Measurements from ENCODE around the gene COL17A1.

The COL17A1 gene

DNA sequence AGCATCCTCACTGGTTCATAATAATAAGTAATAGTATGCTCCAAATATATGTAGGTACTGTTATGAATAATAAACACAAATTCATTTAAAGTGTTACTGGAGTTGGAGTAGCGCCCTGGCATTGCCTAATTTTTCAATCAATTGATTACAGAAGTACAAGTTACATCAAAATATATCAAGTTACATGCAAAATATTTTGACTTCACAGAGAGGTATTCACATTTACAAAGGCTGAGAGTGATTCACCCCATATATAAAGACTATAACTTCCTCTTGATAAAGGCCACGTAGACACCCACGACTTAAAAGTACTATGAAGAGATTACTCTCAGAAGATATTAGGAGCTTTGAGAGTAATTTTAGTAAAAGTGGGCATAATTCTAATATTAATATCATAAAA is 13.6 kb upstream of the COL17A1 start:
- TF ChIP-seq, protein P1, sequence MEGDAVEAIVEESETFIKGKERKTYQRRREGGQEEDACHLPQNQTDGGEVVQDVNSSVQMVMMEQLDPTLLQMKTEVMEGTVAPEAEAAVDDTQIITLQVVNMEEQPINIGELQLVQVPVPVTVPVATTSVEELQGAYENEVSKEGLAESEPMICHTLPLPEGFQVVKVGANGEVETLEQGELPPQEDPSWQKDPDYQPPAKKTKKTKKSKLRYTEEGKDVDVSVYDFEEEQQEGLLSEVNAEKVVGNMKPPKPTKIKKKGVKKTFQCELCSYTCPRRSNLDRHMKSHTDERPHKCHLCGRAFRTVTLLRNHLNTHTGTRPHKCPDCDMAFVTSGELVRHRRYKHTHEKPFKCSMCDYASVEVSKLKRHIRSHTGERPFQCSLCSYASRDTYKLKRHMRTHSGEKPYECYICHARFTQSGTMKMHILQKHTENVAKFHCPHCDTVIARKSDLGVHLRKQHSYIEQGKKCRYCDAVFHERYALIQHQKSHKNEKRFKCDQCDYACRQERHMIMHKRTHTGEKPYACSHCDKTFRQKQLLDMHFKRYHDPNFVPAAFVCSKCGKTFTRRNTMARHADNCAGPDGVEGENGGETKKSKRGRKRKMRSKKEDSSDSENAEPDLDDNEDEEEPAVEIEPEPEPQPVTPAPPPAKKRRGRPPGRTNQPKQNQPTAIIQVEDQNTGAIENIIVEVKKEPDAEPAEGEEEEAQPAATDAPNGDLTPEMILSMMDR (IDR thresholded peaks at IDR 0.05; ENCODE audit: low read depth, low read length), result no peak
- DNase-seq (ENCODE audit: extremely low read depth, low read depth), result no peak

DNA sequence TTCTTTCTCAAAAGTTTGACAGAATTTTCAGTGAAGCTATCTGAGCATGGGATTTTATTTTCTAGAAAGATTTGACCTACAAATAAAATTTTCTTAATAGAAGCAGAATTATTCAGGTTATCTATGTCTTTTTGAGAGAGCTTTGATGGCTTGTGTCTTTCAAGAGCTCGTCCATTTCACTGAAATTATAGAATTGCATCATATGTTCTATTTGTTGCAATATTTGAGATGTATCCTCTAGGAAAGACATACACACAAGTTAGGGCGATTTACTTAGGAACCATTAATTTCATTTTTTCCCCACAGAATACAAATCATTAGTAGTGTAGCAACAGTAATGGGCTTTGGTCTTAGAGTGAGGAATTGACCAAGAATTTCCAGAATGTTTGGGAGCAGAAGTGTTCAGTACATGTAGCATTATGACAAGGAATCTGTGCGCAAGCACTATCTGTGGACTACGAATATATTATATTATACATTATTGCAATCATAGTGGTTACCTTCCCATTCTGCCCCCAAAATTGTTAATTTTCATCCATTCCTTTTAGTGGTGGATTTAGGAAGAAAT is 12.8 kb upstream of the COL17A1 start:
- DNase-seq (ENCODE audit: extremely low read depth, low read depth), result no peak
- TF ChIP-seq, protein P1 (IDR thresholded peaks at IDR 0.05; ENCODE audit: low read depth, low read length), result no peak

DNA sequence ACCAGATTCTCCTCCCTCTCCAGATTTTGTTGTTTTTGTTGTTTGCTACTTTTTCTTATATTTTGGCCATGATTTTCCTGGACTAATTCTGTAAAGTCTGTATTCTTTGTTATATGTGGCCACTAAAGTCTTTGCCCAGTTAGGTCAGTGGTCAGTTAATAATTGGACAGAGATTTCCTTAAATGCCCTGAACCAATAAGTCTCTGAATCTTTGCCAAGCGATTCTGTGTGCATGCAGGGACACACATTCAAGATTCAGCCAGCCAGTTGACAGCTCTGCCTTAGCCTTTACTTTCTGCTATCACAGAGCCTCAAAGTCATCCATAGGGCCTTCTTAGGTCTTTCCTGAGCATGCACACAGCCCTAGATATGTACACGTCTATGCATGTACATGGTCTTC is 11.0 kb upstream of the COL17A1 start:
- DNase-seq (ENCODE audit: extremely low read depth, low read depth), result no peak
- TF ChIP-seq, protein P1 (IDR thresholded peaks at IDR 0.05; ENCODE audit: low read depth, low read length), result no peak

DNA sequence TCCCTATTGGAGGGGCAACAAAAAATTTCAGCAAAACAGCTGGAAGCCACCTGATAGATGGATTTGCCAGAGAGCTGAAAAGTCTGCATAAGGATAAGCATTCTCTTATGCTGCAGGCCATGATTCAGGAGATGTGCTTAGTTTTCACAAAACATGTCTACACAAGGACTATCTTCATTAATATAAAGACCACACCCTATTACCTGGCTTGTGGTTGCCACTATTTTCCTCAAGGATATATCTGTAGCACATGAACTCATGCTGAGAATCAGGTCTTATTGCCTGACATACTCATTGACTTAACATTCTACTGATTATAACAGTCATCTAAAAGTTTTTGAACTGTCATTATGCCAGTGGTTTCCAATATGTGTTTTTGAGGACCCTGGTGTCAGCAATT is 7.1 kb upstream of the COL17A1 start:
- DNase-seq (ENCODE audit: extremely low read depth, low read depth), result no peak
- TF ChIP-seq, protein P1 (IDR thresholded peaks at IDR 0.05; ENCODE audit: low read depth, low read length), result no peak

DNA sequence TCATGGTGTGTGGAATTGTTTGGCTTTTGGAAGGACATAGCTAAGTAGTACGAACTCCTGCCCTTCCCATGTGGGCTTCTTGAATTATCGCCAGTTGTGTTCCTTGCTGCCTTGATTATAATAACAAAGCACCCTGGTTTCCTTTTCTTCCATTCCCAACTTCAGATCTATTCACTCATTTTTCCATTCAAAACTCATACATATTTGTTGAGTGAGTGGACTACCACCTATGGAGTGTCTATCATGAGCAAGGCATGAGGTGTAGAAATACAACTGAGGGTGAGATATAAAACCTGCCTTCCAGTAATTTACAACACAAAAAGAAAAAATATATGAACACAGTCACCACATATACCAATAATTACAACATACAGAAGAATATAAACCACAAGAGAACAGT is 4.9 kb upstream of the COL17A1 start:
- TF ChIP-seq, protein P1 (IDR thresholded peaks at IDR 0.05; ENCODE audit: low read depth, low read length), result no peak
- DNase-seq (ENCODE audit: extremely low read depth, low read depth), result no peak

DNA sequence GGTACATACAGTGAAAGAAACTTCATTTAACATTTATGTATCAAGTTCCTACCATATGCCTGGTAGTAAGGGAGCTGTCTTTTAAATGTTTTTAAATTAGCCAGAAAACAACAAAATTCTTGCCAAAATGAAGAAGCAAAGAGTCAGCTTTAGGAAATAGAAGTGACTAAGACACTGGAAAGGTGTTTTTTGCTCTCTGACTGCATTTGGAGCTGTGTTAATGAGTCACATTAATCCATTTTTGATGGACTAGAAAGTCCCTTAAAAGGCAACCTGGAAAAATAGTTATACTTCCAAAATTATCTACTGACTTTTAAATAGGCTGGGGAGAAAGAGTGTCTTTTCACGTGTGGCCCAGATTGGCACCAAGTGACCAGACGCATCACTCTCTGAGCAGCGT is 3.9 kb upstream of the COL17A1 start:
- no peak for DNase-seq (ENCODE audit: extremely low read depth, low read depth)
- TF ChIP-seq, protein P1 (IDR thresholded peaks at IDR 0.05; ENCODE audit: low read depth, low read length), result no peak

DNA sequence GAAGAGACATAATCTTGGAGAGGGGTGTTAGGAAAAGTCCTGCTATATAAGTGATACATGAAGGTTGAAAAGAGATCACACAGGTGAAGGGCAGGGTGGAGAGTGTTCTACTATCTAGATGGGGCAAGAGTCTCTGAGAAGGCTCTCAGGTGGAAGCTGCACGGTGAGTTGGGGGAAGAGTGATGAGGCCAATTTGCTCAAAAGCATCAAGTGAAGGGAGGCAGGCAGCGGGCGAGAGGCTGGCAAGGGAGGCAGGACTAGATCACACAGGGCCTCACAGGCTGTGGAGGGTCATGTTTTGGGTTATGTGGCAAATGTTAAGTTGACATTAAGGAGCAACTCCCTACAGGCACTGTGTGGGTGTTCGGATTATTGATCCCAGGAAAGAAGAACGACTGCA is 2.6 kb upstream of the COL17A1 start:
- TF ChIP-seq, protein P1 (IDR thresholded peaks at IDR 0.05; ENCODE audit: low read depth, low read length), result no peak
- no peak for DNase-seq (ENCODE audit: extremely low read depth, low read depth)

Data from AG09319 (cell line).